NCI-H2227 treated with DMSO at 0.1 percent for 48 hours (cell line): ENCODE results near the gene RGL4.
A peak's percentile ranks its signal among the peaks of the same experiment; 100 is the strongest.
"Not testable (repeated sequence)": the region's sequence is repeated elsewhere in the genome, so short reads cannot be mapped to it uniquely, and the experiment has no call there.

Source experiments
- DNase-seq: peaks from one replicate; lab custom pipeline; 2025; lab: John Stamatoyannopoulos, UW

The RGL4 gene

DNA sequence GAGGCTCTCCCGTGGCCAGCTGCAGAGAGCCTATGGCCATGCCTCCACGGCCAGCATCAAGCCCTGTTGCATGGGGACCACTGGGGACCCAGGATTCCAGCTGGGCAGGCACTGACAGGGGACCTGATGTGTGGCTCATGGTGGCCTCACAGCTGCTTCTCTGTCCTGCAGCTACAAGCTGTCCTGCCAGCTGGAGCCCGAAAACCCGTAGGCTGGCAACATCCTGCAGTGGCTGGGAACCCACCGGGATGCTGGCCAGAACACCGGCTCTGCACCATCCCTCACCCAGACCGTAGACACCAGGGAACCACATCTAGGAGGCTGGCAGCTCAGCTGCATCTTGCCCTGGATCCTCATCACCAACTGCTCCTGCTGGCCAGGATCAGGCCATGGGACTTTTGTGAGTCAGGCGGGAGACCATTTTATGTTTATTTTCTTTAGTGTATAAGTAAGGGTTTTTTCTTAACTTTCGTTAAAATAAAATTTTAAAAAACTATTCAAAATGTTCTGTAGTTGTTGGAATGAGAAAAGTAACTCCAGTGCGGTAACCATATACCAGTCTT lies 7.9 kb downstream of the RGL4 start:
- DNase-seq = no peak

DNA sequence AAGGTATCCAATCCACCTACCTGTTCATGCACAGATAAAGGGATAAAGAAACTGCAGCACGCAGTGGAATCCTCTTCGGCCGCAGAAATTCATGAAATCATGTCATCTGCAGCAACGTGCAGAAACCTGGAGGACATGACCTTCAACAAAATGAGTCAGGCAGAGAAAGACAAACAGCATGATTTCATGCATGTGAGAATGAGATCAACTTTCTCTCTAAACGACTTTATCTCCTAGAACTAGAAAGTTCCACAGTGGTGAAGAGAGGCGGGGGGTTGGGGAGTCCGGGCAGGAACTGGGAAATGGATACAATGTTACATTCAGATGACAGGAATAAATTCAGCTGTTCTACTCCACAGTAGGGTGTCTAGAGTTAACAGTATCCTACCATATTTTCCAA lies 9.9 kb downstream of the RGL4 start:
- DNase-seq = no peak

DNA sequence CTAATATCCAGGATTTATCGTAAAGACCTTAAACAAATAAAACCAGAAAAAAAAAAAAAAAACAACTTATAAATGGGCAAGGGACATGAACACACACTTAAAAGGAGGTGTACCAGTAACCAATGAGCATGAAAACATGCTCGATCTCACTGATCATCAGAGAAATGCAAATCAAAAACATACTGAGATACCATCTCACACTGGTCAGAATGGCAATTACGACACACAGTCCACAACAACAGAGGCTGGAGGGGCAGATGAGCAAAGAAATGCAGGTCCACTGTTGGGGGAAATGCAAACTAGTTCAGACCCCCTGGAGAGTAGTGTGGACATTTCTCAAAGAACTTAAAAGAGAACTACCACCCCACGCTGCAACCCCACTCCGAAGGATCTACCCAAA lies 13.2 kb downstream of the RGL4 start:
- DNase-seq = no peak

DNA sequence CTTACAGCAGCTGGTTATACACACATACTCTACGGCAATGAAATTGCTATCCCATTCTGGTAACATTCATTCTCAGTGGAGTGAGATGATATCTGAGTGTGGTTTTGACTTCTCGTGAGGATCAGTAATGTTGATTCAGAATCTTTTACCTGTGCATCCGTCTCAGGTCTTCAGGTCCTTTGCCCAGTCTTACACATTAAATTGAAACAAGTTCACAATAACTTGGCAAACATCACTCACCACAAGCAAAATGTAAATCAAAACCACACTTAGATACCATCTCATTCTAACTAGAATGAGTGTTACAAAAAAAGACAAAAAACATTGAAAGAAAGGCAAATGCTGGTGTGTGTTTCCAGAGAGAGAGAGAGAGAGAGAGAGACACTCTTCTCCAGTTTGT lies 14.0 kb downstream of the RGL4 start:
- DNase-seq = no peak

DNA sequence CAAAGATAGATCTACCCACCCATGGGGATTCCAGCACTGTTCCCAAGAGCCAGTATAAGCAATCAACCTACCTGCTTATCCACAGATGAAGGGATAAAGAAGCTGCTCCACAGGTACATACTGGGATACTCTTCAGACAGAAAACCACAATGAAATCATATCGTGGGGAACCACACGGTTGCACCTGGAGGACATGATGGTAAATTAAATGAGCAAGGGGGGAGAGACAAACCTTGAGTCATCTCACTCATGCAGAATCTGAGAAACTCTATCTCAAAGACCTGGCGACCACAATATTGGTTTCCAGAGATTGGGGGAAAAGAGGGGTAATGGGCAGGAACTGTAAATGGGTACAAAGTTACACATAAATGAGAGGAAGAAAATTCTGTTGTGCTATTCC lies 14.5 kb downstream of the RGL4 start:
- no peak for DNase-seq

DNA sequence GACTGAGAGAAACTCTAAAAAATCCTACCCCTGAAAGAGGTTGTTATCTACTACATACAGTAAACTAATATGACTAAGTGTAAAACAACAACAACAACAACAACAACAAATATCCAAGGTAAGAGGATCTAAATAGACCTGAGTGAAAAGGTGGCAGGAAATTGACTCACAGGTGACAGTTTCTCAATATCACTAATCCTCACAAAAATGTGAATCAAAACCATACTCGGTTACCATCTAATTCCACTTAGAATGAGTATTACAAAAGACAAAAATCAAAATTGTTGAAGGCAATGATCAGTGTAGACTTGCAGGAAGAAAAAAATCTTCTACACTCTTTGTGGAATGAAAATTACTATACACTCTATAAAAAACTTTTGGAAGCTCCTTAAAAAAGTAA lies 17.5 kb downstream of the RGL4 start:
- DNase-seq = no peak

DNA sequence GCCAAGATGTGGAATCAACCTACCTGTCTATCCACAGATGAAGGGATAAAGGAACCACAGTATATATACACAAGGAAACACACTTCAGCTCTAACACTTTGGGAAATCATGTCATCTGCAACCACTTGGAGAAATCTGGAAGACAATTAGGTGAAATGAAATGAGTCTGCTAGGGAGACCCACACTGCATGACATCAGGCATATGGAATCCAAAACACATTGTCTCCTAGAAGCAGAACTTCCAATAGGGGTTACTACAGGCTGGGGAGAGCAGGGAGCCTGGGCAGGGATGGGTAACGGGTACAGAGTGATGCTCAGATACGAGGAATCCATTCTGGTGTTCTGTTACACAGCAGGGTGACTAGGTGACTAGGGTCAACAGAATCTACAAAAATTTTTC lies 18.3 kb downstream of the RGL4 start:
- DNase-seq = no peak

DNA sequence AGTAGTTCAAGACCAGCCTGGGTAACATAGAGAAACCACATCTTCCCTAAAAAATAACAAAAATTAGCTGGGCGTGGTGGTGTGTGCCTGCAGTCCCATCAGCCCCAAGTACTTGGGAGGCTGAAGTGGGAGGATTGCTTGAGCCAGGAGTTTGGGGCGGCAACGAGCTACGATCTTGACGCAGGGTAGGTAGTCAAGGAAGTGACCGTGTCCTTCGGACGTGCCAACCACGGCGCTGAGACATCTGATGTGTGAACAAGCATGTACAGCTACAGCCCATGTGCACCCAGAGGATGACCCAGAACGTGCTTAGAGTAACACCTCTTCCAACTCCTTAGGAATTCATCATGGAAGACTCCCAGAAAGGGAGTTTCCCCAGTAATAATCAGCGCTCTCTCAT lies 21.4 kb downstream of the RGL4 start:
- no peak for DNase-seq

DNA sequence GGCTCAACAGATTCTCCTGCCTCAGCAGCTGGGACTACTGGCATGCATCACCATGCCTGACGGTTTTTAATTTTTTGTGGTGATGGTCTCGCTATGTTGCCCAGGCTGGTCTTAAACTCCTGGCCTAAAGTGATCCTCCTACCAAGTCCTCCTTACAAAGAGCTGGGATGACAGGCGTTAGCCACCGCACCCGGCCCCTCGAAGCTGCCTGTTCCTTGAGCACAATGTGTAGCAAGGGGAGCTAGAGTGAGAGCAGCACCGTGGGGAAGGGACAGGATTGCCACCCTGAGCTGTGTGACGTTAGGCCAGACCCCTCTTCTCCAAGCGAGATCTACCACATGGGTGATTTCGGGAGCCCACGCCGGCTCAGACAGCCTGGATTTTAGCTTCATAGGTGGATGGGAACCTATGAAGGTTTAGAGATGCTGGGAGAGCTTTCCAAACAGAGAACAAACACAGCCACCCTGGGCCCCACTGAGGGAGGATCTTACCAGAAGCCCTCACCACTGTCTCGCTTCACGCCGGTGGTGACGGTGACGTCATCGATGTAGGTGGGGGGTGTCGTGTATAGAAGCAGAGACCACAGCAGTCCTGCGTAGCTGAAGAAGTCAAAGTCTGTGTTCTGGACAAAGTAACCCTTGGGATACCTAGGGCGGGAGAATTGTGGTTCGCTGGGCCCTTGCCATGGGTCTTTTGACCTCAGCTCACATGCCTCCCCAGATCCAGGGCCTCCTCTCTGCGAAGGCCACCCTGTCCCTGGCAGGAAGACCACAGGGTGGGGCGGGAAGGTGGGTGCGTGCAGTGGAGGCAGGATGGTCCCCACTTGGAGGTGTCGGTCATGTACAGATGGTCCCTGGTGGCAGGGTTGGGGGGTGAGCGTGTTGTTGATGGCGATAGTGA lies 23.1 kb downstream of the RGL4 start:
- no peak for DNase-seq

DNA sequence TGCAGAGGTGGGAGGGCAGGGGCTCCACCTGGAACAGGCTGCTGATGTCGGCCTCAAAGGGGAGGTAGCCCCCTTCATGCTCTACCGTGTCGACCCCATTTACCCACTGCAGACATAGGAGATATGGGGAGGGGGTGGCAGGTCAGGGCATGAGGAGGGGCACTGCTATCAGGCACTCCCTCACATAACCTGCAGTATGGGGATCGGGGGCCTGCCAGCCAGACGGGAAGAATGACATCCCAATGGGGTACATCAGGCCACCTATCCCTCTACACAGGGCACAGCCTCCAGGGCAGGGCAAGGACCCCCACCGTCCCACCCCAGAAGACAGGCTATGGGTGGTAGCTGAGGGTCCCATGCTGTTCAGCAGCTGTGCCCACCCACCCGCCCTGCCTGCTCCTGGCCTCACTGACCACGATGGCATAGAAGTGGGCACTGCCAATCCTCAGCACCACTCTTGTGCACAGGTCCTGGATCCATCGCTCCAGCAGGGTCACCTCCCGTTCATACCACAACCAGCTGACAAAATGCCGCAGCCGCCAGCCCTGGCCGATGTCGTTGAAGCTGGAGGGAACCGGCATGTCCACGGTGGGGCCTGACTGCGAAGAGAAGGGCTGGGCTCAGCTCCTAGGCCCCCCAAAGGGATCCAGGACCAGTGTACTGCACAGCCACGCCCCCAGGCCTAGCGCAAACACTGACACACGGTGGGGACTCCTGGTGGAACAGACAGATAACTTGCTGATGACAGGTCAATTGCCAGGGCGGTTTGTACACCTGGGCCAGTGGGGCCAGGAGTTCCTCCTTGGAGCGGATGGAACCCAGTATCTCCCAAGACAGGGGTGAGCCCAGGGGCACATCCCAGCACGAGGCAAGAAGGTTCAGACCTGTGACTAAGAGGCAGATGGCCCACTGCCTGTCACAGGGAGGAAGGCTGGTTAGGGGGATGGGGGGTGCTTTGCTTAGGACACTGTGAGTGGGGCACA lies 24.1 kb downstream of the RGL4 start:
- no peak for DNase-seq

DNA sequence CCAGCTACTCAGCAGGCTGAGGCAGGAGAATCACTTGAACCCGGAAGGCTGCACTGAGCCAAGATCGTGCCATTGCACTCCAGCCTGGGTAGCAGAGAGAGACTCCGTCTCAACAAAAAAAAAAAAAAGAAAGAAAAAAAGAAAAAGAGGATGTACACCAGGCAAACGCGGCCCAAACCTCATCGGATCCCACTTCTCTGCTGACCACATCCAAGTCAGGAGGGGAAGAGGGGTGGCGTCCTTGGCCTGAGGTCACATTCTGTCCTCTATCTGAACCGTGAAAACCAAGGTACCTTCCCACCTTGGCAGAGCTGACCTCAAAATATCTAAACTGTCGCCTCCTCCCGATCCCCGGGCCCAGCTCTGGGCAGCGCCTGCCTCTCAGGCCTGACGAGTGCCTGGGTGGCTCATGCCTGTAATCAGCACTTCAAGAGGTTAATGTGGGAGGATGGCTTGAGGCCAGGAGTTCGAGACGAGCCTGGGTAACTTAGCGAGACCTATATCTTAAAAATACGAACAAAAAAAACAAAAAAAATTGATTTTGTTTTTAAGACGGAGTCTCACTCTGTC lies 25.1 kb downstream of the RGL4 start:
- DNase-seq = no peak

DNA sequence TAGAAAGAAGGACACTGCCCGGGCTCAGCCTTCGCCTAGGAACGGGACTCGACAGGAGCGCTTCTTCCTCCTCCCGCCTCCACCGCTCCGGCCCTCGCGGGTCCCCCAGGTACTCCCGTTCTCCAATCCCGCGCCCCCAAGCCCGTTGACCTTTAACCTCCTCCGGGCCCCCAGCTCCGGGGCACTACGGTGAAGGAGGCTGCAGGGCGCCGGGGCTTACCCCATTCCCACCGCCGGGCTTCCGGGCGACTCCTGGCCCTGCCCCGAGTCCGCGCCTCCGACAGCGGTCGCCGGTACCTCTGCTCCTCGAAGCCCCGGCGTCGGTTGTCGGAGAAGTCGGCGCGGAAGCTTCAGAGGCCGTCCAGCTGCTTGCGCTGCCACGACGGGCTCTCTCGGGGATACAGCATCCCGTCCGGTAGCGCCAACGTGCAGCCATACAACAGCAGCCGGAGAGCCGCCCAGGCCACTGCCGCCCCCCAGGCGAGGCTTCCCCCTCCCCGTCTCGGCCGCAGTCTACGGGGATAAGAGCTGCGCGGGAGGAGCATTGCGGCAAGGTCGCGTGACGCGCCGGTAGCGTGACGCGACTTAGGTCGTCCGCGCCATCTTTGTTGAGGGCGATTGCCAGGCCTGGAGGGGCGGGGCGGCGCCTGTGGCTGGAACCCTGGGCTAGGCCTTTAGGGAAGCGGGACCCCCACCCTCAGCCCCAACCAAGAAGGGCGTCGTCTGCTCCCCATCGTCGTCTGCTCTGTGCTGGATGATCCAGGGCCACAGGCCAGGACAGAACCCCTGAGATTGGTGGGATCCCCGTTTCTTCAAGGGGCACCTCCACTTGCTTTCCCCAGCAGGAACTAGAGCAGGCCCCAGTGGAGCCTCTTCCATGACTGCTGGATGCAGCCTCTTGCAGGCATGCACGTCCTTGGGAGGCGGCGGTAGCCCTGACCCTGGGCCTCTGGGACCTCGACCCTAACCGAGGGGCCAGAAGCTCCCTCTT lies 26.3 kb downstream of the RGL4 start:
- DNase-seq = peak; percentile 75

DNA sequence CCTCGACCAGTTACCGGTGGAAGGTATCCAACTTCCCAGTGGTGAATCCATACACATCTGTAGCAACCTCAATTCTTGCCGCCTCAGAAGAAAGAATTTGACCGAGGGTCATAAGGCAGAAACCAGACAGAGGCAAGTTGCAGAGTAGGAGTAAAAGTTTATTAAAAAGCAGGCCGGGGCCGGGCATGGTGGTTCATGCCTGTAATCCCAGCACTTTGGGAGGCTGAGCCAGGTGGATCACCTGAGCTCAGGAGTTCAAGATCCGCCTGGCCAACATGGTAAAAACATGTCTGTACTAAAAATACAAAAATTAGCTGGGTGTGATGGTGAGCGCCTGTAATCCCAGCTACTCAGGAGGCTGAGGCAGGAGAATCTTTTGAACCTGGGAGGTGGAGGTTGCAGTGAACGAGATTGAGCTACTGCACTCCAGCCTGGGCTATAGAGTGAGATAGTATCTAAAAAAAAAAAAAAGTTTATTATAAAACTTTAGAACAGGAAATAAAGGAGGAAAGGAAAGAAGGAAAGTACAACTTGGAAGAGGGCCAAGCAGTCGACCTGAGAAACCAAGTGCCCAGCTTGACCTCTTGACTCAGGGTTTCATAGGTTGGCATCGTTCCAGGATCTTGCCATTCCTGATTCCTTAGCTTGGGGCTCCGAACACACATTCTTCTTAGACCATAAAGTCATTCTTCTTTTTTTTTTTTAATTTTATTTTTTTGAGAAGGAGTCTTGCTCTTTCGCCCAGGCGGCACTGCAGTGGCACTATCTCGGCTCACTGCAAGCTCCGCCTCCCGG lies 27.8 kb downstream of the RGL4 start:
- DNase-seq = no peak

DNA sequence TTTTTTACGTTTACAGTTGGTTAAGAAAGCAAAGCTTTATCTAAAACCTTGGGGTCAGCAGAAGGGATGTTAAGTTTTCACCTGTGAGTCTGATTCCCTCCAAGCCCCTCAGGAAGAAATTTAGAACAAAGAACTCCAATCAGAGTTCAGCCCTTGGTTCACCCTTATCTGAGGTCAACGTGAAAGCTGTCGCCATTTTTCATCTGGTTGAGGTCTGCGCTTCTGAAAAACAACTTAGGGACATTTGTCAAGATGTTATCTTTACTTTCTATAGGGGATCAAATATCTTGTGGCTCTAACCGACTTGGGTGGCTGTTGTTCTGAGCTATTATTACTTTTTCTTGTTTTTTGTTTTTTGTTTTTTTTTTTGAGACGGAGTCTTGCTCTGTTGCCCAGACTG lies 30.0 kb downstream of the RGL4 start:
- DNase-seq = no peak

DNA sequence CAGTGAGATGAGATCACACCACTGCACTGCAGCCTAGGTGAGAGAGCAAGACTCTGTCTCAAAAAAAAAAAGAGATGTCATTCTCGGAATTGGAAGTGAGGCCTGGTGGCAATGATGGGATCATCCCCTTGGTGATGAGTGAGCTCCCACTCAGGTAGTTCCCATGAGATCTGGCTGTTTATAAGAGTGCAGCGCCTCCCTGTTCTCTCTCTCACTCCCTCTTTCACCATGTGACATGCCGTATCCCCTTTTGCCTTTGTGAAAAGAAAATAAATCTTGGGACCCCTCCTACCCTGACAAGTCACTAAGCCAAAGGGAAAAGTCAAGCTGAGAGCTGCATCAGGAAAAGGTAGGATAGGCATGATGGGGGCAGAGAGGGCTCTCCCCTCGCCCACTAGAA lies 31.3 kb downstream of the RGL4 start:
- no peak for DNase-seq

DNA sequence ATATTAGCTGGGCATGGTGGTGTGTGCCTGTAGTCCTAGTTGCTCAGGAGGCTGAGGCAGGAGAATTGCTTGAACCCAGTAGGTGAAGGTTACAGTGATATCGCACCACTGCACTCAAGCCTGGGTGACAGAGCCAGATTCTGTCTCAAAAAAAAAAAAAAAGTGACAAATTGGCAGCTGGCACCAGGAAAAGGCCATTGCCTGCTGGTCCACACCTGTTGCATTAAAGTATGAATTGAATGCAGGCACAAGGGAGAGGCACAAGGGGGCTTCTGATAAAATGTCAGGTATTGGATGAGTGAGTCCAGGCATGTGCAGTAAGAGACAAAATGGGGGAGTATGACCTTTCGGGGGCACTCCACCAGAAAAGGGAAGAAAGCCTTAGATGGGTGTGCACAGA lies 31.9 kb downstream of the RGL4 start:
- DNase-seq = no peak

DNA sequence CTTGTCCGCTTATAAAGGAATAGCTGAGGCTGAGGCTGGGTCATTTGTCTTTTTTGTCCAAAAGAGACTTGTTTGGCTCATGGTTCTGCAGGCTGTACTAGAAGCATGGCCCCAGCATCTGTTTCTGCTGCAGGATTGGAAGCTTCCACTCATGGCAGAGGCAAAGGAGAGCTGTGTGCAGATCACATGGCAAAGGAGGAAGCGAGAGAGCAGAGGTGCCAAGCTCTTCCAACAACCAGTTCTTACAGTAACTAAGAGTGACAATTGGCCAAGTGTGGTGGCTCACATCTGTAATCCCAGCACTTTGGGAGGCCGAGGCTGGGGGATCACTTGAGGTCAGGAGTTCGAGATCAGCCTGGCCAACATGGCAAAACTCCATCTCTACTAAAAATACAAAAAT lies 37.3 kb downstream of the RGL4 start:
- not testable (repeated sequence) for DNase-seq

DNA sequence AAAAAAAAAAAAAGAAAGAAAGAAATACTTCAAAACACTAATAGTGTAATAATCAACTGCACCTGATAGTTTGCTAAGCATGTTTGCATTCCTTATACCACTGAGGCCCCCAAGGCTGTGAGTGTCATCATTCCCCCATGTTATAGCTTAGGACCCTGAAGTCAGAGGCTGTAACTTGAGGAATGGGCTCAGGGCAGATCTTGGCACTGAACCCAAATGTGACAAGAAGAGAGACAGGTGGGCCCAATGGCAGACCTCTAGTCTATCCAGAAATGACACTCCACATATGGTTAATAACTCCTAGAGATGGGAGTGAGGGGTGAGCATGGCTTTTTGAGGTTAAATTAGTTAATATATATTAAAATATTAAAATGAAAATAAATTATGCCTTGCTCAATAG lies 46.9 kb downstream of the RGL4 start:
- no peak for DNase-seq

DNA sequence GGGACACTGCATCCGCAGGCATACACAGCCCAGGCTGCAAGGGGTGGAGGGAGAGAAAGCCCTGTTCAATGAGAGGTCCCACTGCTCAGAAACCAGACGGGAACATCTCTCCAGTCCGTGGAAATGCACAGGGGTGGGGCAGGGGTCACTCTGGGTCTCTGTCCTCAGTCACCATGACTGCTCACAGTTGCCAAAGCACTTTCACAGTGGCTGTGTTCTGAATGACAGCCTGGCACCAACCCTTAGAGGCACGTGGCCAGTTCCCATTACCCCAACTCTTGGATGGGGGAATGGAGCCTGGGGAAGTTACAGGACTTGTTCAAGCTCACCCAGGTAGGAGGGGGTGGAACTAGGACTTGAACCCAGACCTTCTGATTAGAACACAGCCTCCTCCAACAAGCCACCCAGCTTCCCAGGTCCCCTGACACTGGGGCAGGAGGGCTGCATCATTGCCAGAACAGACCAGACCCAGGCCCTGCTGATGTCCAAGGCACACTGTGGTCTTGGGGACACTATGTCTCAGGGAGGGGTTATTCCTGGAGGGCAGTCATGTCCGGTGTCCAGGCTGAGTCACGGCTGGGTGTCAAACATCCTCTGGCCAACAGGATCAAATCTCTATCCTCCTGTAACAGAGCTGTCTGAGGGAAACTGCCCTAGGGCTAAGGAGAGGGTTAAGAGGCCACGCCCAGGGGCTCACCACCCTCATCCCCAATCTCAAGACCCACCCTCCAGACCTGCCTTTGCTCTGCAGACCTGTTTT lies 51.9 kb downstream of the RGL4 start:
- DNase-seq = no peak

DNA sequence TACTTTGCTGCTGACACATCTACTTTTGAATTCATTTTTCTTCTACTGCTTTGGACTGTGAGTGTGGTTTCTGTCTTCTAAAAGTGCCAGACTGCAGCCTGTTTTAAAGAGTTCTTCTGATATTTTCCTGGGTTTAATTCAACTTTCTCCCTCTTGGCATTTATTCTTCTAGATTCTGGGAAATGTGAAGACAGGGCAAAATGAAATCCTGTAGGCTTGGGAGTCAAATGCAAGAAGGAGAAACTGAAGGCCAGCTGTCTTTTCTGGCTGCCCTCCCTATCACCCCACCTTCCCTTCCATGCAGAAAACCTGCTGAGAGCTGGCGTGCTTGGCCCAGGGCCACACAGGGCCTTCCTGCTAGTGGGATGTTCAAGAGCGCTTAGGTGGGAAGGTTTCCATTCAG lies 52.5 kb downstream of the RGL4 start:
- DNase-seq = no peak
